ENCODE measurements around the gene ZSCAN30.
"Not testable (repeated sequence)": the region's sequence is repeated elsewhere in the genome, so short reads cannot be mapped to it uniquely, and the experiment has no call there.

Gene ZSCAN30

GRCh38 chr18:35236571-35237363 lies 53.3 kb downstream of the ZSCAN30 start:
- DNase-seq (ENCODE audit: low read depth in 2 of 2): no peak

DNA sequence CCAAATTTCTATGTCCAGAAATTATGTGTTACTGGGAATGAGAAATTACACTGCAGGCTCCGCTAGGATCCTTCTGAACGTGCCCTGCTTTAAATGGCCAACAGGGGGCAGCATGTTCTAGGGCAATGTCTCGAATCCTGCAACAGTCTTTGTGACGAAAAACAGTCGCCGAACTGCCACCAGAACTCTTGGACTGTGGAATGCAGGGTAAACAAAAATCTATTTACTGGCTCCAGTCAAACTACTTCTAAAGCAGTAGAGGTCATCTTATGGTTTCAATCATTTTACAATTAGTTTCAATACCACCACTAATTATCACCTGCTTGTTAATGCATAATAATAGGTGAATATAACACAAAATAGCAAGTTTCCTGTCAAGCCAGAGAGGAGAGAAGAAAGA lies 59.0 kb downstream of the ZSCAN30 start:
- peak; percentile 54 to 66 for DNase-seq (ENCODE audit: low read depth in 2 of 2)

GRCh38 chr18:35227254-35227653 lies 62.8 kb downstream of the ZSCAN30 start:
- no peak for DNase-seq (ENCODE audit: low read depth in 2 of 2)

DNA sequence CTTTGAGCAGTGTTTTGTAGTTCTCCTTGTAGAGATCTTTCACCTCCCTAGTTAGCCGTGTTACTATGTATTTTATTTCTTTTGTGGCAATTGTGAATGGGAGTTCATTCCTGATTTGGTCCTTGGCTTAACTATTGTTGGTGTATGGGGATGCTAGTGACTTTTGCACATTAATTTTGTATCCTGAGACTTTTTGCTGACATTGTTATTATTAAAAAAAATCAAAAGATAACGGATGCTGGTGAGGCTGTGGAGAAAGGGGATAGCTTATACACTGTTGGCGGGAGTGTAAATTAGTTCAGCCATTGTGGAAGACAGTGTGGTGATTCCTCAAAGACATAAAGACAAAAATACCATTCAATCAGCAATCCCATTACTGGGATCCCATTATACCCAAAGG lies 66.2 kb downstream of the ZSCAN30 start:
- no peak for DNase-seq (ENCODE audit: low read depth in 2 of 2)

DNA sequence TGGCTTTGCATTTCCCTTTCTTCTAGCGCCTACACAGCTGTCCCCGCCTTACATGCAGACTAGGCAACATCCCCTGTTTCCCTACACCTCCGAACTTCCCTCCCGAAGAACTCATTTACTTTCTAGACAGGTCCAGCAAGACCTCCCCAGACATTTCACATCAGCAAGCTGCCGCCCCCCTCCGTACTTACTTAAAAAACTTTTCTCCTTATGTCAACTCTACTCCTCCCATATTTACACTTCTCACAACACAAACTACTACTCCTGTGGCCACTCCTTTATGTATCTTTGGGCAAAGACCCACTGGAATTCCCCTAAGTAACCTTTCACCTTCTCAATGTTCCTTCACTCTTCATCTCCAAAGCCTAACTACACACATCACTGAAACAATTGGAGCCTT lies 69.6 kb downstream of the ZSCAN30 start:
- no peak for DNase-seq (ENCODE audit: low read depth in 2 of 2)

DNA sequence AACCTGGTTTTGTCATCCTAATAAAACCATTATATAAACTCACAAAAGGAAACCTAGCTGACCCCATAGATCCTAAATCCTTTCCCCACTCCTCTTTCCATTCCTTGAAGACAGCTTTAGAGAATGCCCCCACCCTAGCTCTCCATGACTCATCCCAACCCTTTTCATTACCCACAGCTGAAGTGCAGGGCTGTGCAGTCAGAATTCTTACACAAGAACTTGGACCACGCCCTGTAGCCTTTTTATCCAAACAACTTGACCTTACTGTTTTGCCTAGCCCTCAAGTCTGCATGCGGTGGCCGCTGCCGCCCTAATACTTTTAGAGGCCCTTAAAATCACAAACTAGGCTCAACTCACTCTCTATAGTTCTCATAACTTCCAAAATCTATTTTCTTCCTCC lies 70.7 kb downstream of the ZSCAN30 start:
- DNase-seq (ENCODE audit: low read depth in 2 of 2): not testable (repeated sequence)

DNA sequence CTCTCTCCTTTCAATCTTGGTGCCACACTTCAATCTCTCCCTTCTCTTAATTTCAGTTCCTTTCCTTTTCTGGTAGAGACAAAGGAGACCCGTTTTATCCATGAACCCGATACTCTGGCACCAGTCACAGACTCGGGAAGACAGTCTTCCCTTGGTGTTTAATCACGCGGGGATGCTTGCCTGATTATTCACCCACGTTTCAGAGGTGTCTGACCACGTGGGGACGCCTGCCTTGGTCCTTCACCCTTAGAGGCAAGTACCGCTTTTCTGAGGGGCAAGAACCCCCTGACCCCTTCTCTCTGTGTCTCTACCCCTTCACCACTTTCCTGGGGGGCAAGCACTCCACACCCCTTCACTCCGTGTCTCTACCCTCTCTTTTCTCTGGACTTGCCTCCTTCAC lies 73.4 kb downstream of the ZSCAN30 start:
- DNase-seq (ENCODE audit: low read depth in 2 of 2): not testable (repeated sequence)

- DNase-seq (ENCODE audit: low read depth in 2 of 2): no peak
Observed at GRCh38 chr18:35215026-35215425, 75.0 kb downstream of the ZSCAN30 start.

- DNase-seq (ENCODE audit: low read depth in 2 of 2): not testable (repeated sequence)
Observed at GRCh38 chr18:35205746-35206458, 84.1 kb downstream of the ZSCAN30 start.

DNA sequence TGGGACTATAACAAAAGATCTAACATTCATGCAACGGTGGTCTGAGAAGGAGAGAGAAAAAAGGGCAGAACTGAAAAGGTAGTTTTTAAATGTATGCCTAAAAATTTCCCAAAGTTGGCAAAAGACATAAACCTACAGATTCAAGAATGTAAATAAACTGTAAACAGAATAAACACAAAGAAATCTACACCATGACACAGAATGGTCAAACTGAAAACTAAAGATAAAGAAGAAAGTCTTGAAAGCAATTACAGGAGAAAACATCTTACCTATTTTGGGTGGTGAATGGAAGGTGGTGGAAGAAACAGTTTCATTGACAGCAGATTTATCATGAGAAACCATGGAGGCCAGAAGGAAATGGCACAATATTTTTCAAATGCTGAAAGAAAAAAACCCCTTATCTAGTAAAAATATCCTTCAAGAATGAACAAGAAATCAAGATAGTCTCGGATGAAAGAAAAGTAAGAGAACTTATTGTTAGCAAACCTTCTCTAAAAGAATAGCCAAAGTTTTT lies 84.8 kb downstream of the ZSCAN30 start:
- DNase-seq (ENCODE audit: low read depth in 2 of 2): no peak

- no peak for DNase-seq (ENCODE audit: low read depth in 2 of 2)
Observed at GRCh38 chr18:35203067-35203466, 87.0 kb downstream of the ZSCAN30 start.

DNA sequence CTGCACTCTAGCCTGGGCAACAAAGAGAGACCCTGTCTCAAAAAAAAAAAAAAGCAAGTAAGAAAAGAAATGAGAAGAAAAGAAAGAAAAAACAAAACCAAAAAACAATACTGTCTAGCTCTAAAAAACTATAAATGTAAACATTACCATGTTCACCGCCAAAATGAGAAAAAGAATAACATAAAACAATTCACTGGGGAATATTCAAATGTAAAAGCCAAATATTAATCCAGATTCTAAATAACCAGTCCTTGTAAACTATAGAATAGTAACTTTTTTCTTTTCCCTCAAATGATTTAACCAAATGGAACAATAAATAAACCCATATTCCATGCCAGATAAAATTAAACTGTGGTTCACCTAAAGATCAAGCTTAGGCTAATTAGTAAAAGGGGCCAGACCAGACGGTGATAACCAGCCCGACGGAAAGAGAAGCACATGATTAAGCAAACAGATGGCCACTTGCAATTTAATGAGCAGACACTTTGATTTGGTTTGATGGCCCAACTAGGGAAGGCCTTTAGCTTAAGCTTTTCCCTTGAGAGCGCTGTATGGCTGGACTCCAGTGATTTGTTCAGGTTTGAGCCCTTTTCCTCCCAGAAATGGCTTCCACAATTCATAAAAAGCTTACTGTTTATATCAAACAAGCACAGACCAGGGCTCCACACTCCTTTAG lies 88.6 kb downstream of the ZSCAN30 start:
- DNase-seq (ENCODE audit: low read depth in 2 of 2): no peak

Data from stimulated activated CD8-positive, alpha-beta memory T cell treated with anti-CD3 and anti-CD28 coated beads, Interleukin-7, amount 100 ng/mL, for 1 hour (primary cell).